DOHH2 (cell line): ENCODE results near the gene PSMD8.

Experiments
- CTCF ChIP-seq: fragments of 200-600 bp; sonication (generic); IDR thresholded peaks from one replicate; pipeline ENCODE4 v1.5.1; 2014; ENCODE audit warnings: antibody characterized with exemption, mild to moderate bottlenecking, low read depth, low read length; ENCODE audit not compliant: poor library complexity, severe bottlenecking
- EZH2phosphoT487 ChIP-seq: fragments of 200-600 bp; sonication (generic); IDR thresholded peaks from 2 replicates; pipeline ENCODE4 v1.6.1; 2017; ENCODE audit warnings: borderline replicate concordance, mild to moderate bottlenecking, antibody characterized with exemption, low read length, moderate library complexity, mixed read lengths

- TF ChIP-seq CTCF (no peak), EZH2phosphoT487 (no peak)
Observed at GRCh38 chr19:38326591-38326990, 47.8 kb upstream of the PSMD8 start.
